OCI-LY3 (cell line): Measurements from ENCODE around the gene VCAN.

Experiments used
- H2AFZ ChIP-seq: fragments of 200-600, 300-600 bp; shearing (Covaris generic); 2 replicates; pipeline ENCODE4 v1.6.0; 2014; ENCODE audit warnings: antibody characterized with exemption, low read depth, low read length
- H3K27ac ChIP-seq: fragments of 200-600, 300-600 bp; sonication (generic); 2 replicates; pipeline ENCODE4 v1.5.1; 2014; ENCODE audit warnings: mild to moderate bottlenecking, low read length, moderate library complexity, mixed read lengths
- H3K27me3 ChIP-seq: fragments of 200-600, 300-600 bp; sonication (generic); 2 replicates; pipeline ENCODE4 v1.6.1; 2014; ENCODE audit warnings: low read depth, low read length, mixed read lengths
- H3K36me3 ChIP-seq: fragments of 200-600, 300-600 bp; sonication (generic); replicated peaks from 2 replicates; pipeline ENCODE3; 2014; ENCODE audit warnings: low read depth, low read length, mixed read lengths
- H3K4me1 ChIP-seq: fragments of 300-600, 200-600 bp; sonication (generic); 2 replicates; pipeline ENCODE4 v1.6.1; 2014; ENCODE audit warnings: low read length, mixed read lengths
- H3K4me2 ChIP-seq: fragments of 200-600, 300-600 bp; sonication (generic); 2 replicates; pipeline ENCODE4 v1.6.1; 2014; ENCODE audit warnings: low read length, mixed read lengths
- H3K4me3 ChIP-seq: fragments of 300-600, 200-600 bp; sonication (generic); 2 replicates; pipeline ENCODE4 v1.5.1; 2014; ENCODE audit warnings: antibody characterized with exemption, mild to moderate bottlenecking, low read length, moderate library complexity
- H3K79me2 ChIP-seq: fragments of 300-600, 200-600 bp; shearing (Covaris generic); 2 replicates; pipeline ENCODE4 v1.6.1; 2014; ENCODE audit warnings: mild to moderate bottlenecking, low read length, mixed read lengths
- H3K9ac ChIP-seq: fragments of 300-600, 200-600 bp; shearing (Covaris generic); 2 replicates; pipeline ENCODE4 v1.6.0; 2014; ENCODE audit warnings: mild to moderate bottlenecking, low read length, moderate library complexity
- H3K9me3 ChIP-seq: fragments of 200-600, 300-600 bp; shearing (Covaris generic); 2 replicates; pipeline ENCODE4 v1.6.1; 2014; ENCODE audit warnings: low read length, mixed read lengths; ENCODE audit not compliant: insufficient read depth
- H4K20me1 ChIP-seq: fragments of 200-600, 300-600 bp; sonication (generic); 2 replicates; pipeline ENCODE4 v1.6.1; 2016; ENCODE audit warnings: low read length, mixed read lengths; ENCODE audit not compliant: insufficient read depth
- EZH2phosphoT487 ChIP-seq: fragments of 200-600 bp; shearing (Covaris generic); IDR thresholded peaks from 2 replicates; pipeline ENCODE4 v1.6.1; 2018; ENCODE audit warnings: antibody characterized with exemption, mixed run types, low read depth
- TF ChIP-seq, protein P1 (sequence below): fragments of 200-600, 300-600 bp; sonication (generic); IDR thresholded peaks from 2 replicates; pipeline ENCODE4 v1.5.1; 2014; ENCODE audit warnings: antibody characterized with exemption, low read length, low read depth

VCAN gene

DNA sequence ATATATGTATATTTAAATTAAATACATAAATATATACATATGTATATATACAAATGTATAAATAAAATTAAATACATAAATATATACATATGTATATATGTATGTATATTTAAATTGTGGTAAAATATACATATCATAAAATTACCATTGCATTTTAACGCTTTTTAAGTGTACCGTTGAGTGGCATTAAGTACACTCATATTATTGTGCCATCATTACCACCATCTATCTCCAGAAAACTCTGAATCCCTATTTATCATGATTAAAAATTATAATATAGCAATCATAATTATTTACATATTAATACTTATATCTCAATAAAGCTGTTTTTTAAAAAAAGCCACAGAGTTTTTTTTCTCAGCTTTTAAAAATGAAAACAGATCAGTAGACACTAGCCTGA lies 27.1 kb upstream of the VCAN start:
- no peaks in the 10 kb centered on the region for H3K79me2 ChIP-seq
- H2AFZ ChIP-seq, result no peak overlapping the region
- no peaks in the 10 kb centered on the region for H3K4me1 ChIP-seq
- no peaks in the 10 kb centered on the region for H4K20me1 ChIP-seq
- H3K4me3 ChIP-seq, result no peak overlapping the region
- no peaks in the 10 kb centered on the region for H3K27me3 ChIP-seq
- no peak overlapping the region for H3K27ac ChIP-seq
- H3K9ac ChIP-seq, result no peak overlapping the region
- H3K4me2 ChIP-seq, result no peak overlapping the region
- no peaks in the 10 kb centered on the region for H3K36me3 ChIP-seq
- H3K9me3 ChIP-seq, result no peaks in the 10 kb centered on the region
- TF ChIP-seq, protein P1, sequence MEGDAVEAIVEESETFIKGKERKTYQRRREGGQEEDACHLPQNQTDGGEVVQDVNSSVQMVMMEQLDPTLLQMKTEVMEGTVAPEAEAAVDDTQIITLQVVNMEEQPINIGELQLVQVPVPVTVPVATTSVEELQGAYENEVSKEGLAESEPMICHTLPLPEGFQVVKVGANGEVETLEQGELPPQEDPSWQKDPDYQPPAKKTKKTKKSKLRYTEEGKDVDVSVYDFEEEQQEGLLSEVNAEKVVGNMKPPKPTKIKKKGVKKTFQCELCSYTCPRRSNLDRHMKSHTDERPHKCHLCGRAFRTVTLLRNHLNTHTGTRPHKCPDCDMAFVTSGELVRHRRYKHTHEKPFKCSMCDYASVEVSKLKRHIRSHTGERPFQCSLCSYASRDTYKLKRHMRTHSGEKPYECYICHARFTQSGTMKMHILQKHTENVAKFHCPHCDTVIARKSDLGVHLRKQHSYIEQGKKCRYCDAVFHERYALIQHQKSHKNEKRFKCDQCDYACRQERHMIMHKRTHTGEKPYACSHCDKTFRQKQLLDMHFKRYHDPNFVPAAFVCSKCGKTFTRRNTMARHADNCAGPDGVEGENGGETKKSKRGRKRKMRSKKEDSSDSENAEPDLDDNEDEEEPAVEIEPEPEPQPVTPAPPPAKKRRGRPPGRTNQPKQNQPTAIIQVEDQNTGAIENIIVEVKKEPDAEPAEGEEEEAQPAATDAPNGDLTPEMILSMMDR, result no peak
- no peak for TF ChIP-seq EZH2phosphoT487

DNA sequence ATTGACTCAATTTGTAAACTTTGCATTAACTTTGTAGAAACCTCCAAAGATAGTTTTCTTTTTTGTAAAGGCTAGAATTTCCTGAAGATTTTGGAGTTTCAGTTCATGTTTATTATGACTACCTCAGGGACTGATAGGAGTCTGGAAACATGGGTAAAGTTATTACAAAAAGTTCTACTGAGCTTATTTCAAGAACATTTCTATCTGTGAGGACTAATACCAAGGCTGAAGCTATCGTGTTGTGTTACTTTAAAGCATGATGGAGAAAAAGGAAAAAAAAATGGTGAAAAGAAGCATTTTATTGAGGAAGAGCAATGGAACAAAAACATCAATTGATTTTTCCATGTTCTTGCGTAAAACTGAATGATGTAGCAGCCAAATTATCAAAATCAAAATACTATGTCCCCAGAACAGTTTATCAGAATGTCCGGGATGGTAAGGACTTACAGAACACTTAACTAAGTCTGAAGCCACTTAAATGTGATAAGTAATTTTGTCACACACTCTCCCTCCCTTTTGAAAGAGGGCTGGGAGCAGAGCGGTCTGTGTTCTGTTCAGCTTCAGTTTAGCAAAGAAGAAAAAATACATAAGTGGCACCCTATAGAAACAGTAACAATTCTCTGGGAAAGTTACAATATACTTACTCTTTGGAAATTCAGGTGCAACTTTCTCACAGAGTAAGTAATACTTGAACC lies 25.1 kb upstream of the VCAN start:
- H2AFZ ChIP-seq, result no peak overlapping the region
- TF ChIP-seq, protein P1, result no peak
- no peak for TF ChIP-seq EZH2phosphoT487
- no peak overlapping the region for H3K9ac ChIP-seq
- H3K4me2 ChIP-seq, result no peak overlapping the region
- no peak overlapping the region for H3K27ac ChIP-seq
- no peaks in the 10 kb centered on the region for H3K79me2 ChIP-seq
- no peaks in the 10 kb centered on the region for H4K20me1 ChIP-seq
- H3K36me3 ChIP-seq, result no peaks in the 10 kb centered on the region
- H3K27me3 ChIP-seq, result no peaks in the 10 kb centered on the region
- H3K4me1 ChIP-seq, result no peaks in the 10 kb centered on the region
- no peaks in the 10 kb centered on the region for H3K9me3 ChIP-seq
- no peak overlapping the region for H3K4me3 ChIP-seq

DNA sequence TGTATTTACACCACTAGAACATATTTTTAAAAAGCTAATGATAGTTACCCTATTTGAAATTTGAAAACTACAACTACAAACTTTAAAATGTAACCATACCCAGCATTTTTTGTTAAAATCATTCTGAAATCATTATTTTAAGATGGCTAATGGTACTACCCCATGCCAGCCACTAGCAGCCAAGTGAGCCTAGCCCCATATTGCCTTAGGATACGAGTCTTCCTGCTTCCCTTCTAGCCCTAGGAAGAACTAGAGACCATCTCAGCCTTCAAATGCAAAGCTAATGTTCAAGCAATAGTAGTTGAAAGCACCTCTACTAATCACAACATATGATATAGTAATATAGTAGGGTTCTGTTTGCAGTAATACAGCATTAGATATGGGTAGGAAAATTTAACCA lies 24.0 kb upstream of the VCAN start:
- Histone ChIP-seq H2AFZ (no peak overlapping the region), H3K79me2 (no peaks in the 10 kb centered on the region), H4K20me1 (no peaks in the 10 kb centered on the region)

GRCh38 chr5:83450183-83450966 lies 21.2 kb upstream of the VCAN start:
- Histone ChIP-seq H3K27ac (no peak overlapping the region), H3K9me3 (peaks cover 6% of the 10 kb centered on the region), H3K79me2 (no peaks in the 10 kb centered on the region), H4K20me1 (no peaks in the 10 kb centered on the region), H3K4me1 (no peaks in the 10 kb centered on the region), H3K36me3 (no peaks in the 10 kb centered on the region), H3K4me2 (no peak overlapping the region), H3K4me3 (no peak overlapping the region), H2AFZ (no peak overlapping the region), H3K9ac (no peak overlapping the region), H3K27me3 (no peaks in the 10 kb centered on the region)
- no peak for TF ChIP-seq EZH2phosphoT487
- TF ChIP-seq, protein P1, result no peak

More for the DNA sequence above, 24.0 kb upstream of the VCAN start:
- Histone ChIP-seq H3K4me3 (no peak overlapping the region), H3K4me1 (no peaks in the 10 kb centered on the region), H3K27ac (no peak overlapping the region), H3K4me2 (no peak overlapping the region), H3K9me3 (no peaks in the 10 kb centered on the region), H3K36me3 (no peaks in the 10 kb centered on the region), H3K9ac (no peak overlapping the region), H3K27me3 (no peaks in the 10 kb centered on the region)
- TF ChIP-seq, protein P1, result no peak
